Esophagus muscularis mucosa (tissue), 4 donors: ENCODE data around the gene BAZ2B. TPM values are rescaled to one million over a fixed set of nuclear protein-coding genes. Genes with fewer than 3 reads are reported as not detected.

Experiments
- DNase-seq: peaks from one replicate; pipeline ENCODE4 v3.0.0-alpha.2; 2017; ENCODE audit errors: extremely low spot score
- H3K27ac ChIP-seq, 4 donors: fragments of 200-600 bp; sonication (generic); replicated peaks in 1 of 4; 1 replicate in 3 of 4; 2 replicates in 1 of 4; pipeline ENCODE4 v1.5.1; 2016 to 2019; ENCODE audit warnings: mild to moderate bottlenecking in 1 of 4
- H3K27me3 ChIP-seq, 4 donors: fragments of 200-600 bp; sonication (generic); one replicate each; pipeline versions ENCODE4 v1.5.1 to v1.6.0; 2016 to 2019
- H3K36me3 ChIP-seq, 4 donors: fragments of 200-600 bp; sonication (generic); one replicate each; pipeline ENCODE4 v1.5.1; 2016 to 2019
- H3K4me1 ChIP-seq, 4 donors: fragments of 200-600 bp; sonication (generic); one replicate each; pipeline ENCODE4 v1.5.1; 2016 to 2019
- H3K4me3 ChIP-seq, 4 donors: fragments of 200-600 bp; sonication (generic); 1 replicate in 2 of 4; 2 replicates in 2 of 4; pipeline ENCODE4 v1.5.1; 2016 to 2019; ENCODE audit warnings: mild to moderate bottlenecking in 4 of 4, moderate library complexity in 1 of 4
- H3K9me3 ChIP-seq, 4 donors: fragments of 200-600 bp; sonication (generic); 1 replicate in 3 of 4; 2 replicates in 1 of 4; pipeline ENCODE4 v1.5.1; 2016 to 2019
- CTCF ChIP-seq, 3 experiments: fragments of 200-600 bp in 2 of 3; fragments of 450-650 bp in 1 of 3; sonication (generic) in 2 of 3; IDR thresholded peaks; one replicate each; pipeline ENCODE4 v1.5.1; 2017 to 2019; ENCODE audit warnings: antibody characterized with exemption in 3 of 3, mild to moderate bottlenecking in 2 of 3, moderate library complexity in 1 of 3
- EP300 ChIP-seq: sonication (generic); formaldehyde crosslinking; IDR thresholded peaks from one replicate; pipeline ENCODE4 v1.6.1; 2017; ENCODE audit warnings: antibody characterized with exemption
- POLR2A ChIP-seq: fragments of 450-650 bp; IDR thresholded peaks from one replicate; pipeline ENCODE4 v1.6.1; 2017; ENCODE audit warnings: antibody characterized with exemption, moderate library complexity, mild to moderate bottlenecking, low read depth
- POLR2AphosphoS5 ChIP-seq, 2 donors: sonication (generic); formaldehyde crosslinking; IDR thresholded peaks; one replicate each; pipeline ENCODE4 v1.6.1; 2017; ENCODE audit warnings: antibody characterized with exemption in 2 of 2
- WGBS: methylation state at CpG from one replicate; pipeline ENCODE4 v1.1.5; 2018; 5-methylcytosine and 5-hydroxymethylcytosine counted together
- intact Hi-C: fragments of 100-400 bp; cut with DNase I; formaldehyde crosslinking; loops from one replicate; pipeline ENCODE4 v1.15.1; 2023
- total RNA-seq, 4 donors: library from RNA; depleted of rRNA; stranded (reverse); fragments of >200 nt; gene quantifications; one replicate each; pipeline versions ENCODE4 v1.1.0 to v1.2.1, GENCODE V29; 2016

Gene BAZ2B
- total RNA-seq, 4 donors from 2014 or later, result 76.3 to 97.2 (median 91.0) TPM

GRCh38 chr2:159456500-159457426 is 159.6 kb downstream of the BAZ2B start:
- DNase-seq, result no peak
- intact Hi-C loops, result no loop called here

GRCh38 chr2:159455330-159455918 is 160.9 kb downstream of the BAZ2B start:
- H3K27ac ChIP-seq, result no peak overlapping the region
- H3K4me1 ChIP-seq, result peaks cover 32 to 40% (median 35%) of the 10 kb centered on the region in 4 donors
- TF ChIP-seq CTCF (IDR thresholded peaks at IDR 0.05) (no peak), EP300 (no peak), POLR2AphosphoS5 (IDR thresholded peaks at IDR 0.05) (no peak), POLR2A (no peak)
- no peaks in the 10 kb centered on the region for H3K36me3 ChIP-seq
- intact Hi-C loops, result no loop called here
- no peaks in the 10 kb centered on the region for H3K9me3 ChIP-seq
- no peaks in the 10 kb centered on the region for H3K27me3 ChIP-seq
- DNase-seq, result no peak
- H3K4me3 ChIP-seq, result no peak overlapping the region

More at GRCh38 chr2:159456500-159457426, 159.6 kb downstream of the BAZ2B start:
- Histone ChIP-seq H3K4me1 (peaks cover 32 to 49% (median 35%) of the 10 kb centered on the region in 4 donors), H3K4me3 (no peak overlapping the region), H3K27ac (peak overlapping the region in 2 of 4 donors; percentile 3 to 40), H3K9me3 (no peaks in the 10 kb centered on the region), H3K36me3 (no peaks in the 10 kb centered on the region), H3K27me3 (no peaks in the 10 kb centered on the region)
- TF ChIP-seq CTCF (IDR thresholded peaks at IDR 0.05) (no peak), POLR2AphosphoS5 (IDR thresholded peaks at IDR 0.05) (no peak), EP300 (no peak), POLR2A (no peak)
- 36% methylated on average over 5 of the region's 5 CpGs for WGBS

- Histone ChIP-seq H3K4me1 (peaks cover 27 to 33% (median 31%) of the 10 kb centered on the region in 4 donors), H3K27ac (no peak overlapping the region), H3K36me3 (no peaks in the 10 kb centered on the region), H3K27me3 (no peaks in the 10 kb centered on the region), H3K4me3 (no peak overlapping the region), H3K9me3 (no peaks in the 10 kb centered on the region)
- intact Hi-C loops, result no loop called here
- no peak for DNase-seq
- TF ChIP-seq POLR2A (no peak), CTCF (IDR thresholded peaks at IDR 0.05) (no peak), POLR2AphosphoS5 (IDR thresholded peaks at IDR 0.05) (no peak), EP300 (no peak)
Observed at GRCh38 chr2:159454185-159454584, 162.2 kb downstream of the BAZ2B start.

GRCh38 chr2:159450180-159450579 is 166.2 kb downstream of the BAZ2B start:
- no peak for DNase-seq
- 91% methylated on average over 3 of the region's 3 CpGs for WGBS
- Histone ChIP-seq H3K27me3 (no peaks in the 10 kb centered on the region), H3K4me1 (peaks cover 1 to 6% (median 3%) of the 10 kb centered on the region in 4 donors), H3K9me3 (no peaks in the 10 kb centered on the region), H3K36me3 (peaks cover 0 to 31% (median 15%) of the 10 kb centered on the region in 4 donors), H3K4me3 (no peak overlapping the region), H3K27ac (no peak overlapping the region)
- TF ChIP-seq EP300 (no peak), POLR2AphosphoS5 (IDR thresholded peaks at IDR 0.05) (no peak), POLR2A (no peak), CTCF (IDR thresholded peaks at IDR 0.05) (no peak)
- intact Hi-C loops, result no loop called here
